ENCODE results near the gene DNASE2B.

Gene DNASE2B

GRCh38 chr1:84379138-84379916 lies 19.0 kb upstream of the DNASE2B start:
- H3K4me1 ChIP-seq (ENCODE audit: control insufficient read depth, insufficient read depth, low read depth, low read length), result peaks cover 7% of the 10 kb centered on the region
- 73% methylated on average over 3 of the region's 4 CpGs for WGBS
- H3K4me2 ChIP-seq (ENCODE audit: low read length, poor library complexity, severe bottlenecking), result peak overlapping the region; percentile 5
- no peak overlapping the region for H2BK120ac ChIP-seq (ENCODE audit: low read depth, low read length)
- H2BK15ac ChIP-seq (ENCODE audit: low read depth, poor library complexity, severe bottlenecking), result no peak overlapping the region
- no peak overlapping the region for H2AK5ac ChIP-seq (ENCODE audit: low read length, severe bottlenecking)
- H2BK5ac ChIP-seq (ENCODE audit: low read depth, low read length, poor library complexity, severe bottlenecking), result no peak overlapping the region
- H3K14ac ChIP-seq (ENCODE audit: low read length in 2 of 2), result no peak overlapping the region
- H4K8ac ChIP-seq (ENCODE audit: low read length), result no peak overlapping the region
- peak; percentile 79 for DNase-seq
- no peak overlapping the region for H3K4me3 ChIP-seq (ENCODE audit: insufficient read depth in 1 of 2, low read depth in 1 of 2, low read length in 2 of 2)
- no peak overlapping the region for H3K4ac ChIP-seq (ENCODE audit: low read depth in 1 of 2, low read length in 2 of 2)
- no peaks in the 10 kb centered on the region for H3K36me3 ChIP-seq (ENCODE audit: control insufficient read depth in 1 of 2, insufficient read depth in 2 of 2, low read depth in 1 of 2, low read length in 2 of 2)
- no peak overlapping the region for H2BK12ac ChIP-seq (ENCODE audit: low read length in 2 of 2)
- no peaks in the 10 kb centered on the region for H3K79me1 ChIP-seq (replicated peaks; ENCODE audit: low read length, poor library complexity, severe bottlenecking)
- peak overlapping the region; percentile 10 for H3K9ac ChIP-seq (ENCODE audit: low read length)
- H2AFZ ChIP-seq (ENCODE audit: low read depth, low read length), result no peak overlapping the region
- no peak overlapping the region for H3K18ac ChIP-seq (ENCODE audit: low read depth in 1 of 2, low read length in 2 of 2)
- no peak overlapping the region for H3K23ac ChIP-seq (ENCODE audit: low read length in 2 of 2)
- no peak overlapping the region for H4K91ac ChIP-seq (ENCODE audit: low read length)
- peak overlapping the region; percentile 41 for H3K27ac ChIP-seq (ENCODE audit: low read length, poor library complexity, severe bottlenecking)
- no peaks in the 10 kb centered on the region for H3K27me3 ChIP-seq (ENCODE audit: control insufficient read depth in 1 of 2, insufficient read depth in 1 of 2, low read length in 2 of 2)
- no peaks in the 10 kb centered on the region for H3K9me3 ChIP-seq (ENCODE audit: control insufficient read depth, low read length)

GRCh38 chr1:84379917-84380180 lies 18.4 kb upstream of the DNASE2B start:
- no peak overlapping the region for H4K8ac ChIP-seq (ENCODE audit: low read length)
- H2BK12ac ChIP-seq (ENCODE audit: low read length in 2 of 2), result no peak overlapping the region
- peaks cover 7% of the 10 kb centered on the region for H3K4me1 ChIP-seq (ENCODE audit: control insufficient read depth, insufficient read depth, low read depth, low read length)
- H3K27ac ChIP-seq (ENCODE audit: low read length, poor library complexity, severe bottlenecking), result no peak overlapping the region
- no peaks in the 10 kb centered on the region for H3K9me3 ChIP-seq (ENCODE audit: control insufficient read depth, low read length)
- H3K4ac ChIP-seq (ENCODE audit: low read depth in 1 of 2, low read length in 2 of 2), result no peak overlapping the region
- H2BK15ac ChIP-seq (ENCODE audit: low read depth, poor library complexity, severe bottlenecking), result no peak overlapping the region
- no peak overlapping the region for H3K4me2 ChIP-seq (ENCODE audit: low read length, poor library complexity, severe bottlenecking)
- H3K18ac ChIP-seq (ENCODE audit: low read depth in 1 of 2, low read length in 2 of 2), result no peak overlapping the region
- H3K4me3 ChIP-seq (ENCODE audit: insufficient read depth in 1 of 2, low read depth in 1 of 2, low read length in 2 of 2), result no peak overlapping the region
- H3K79me1 ChIP-seq (replicated peaks; ENCODE audit: low read length, poor library complexity, severe bottlenecking), result no peaks in the 10 kb centered on the region
- no peak overlapping the region for H3K23ac ChIP-seq (ENCODE audit: low read length in 2 of 2)
- no peak overlapping the region for H3K9ac ChIP-seq (ENCODE audit: low read length)
- H2BK5ac ChIP-seq (ENCODE audit: low read depth, low read length, poor library complexity, severe bottlenecking), result no peak overlapping the region
- no peaks in the 10 kb centered on the region for H3K36me3 ChIP-seq (ENCODE audit: control insufficient read depth in 1 of 2, insufficient read depth in 2 of 2, low read depth in 1 of 2, low read length in 2 of 2)
- no CpG with 5 or more reads among the region's 1 CpG for WGBS
- H3K14ac ChIP-seq (ENCODE audit: low read length in 2 of 2), result no peak overlapping the region
- no peak overlapping the region for H2AFZ ChIP-seq (ENCODE audit: low read depth, low read length)
- DNase-seq, result no peak
- no peaks in the 10 kb centered on the region for H3K27me3 ChIP-seq (ENCODE audit: control insufficient read depth in 1 of 2, insufficient read depth in 1 of 2, low read length in 2 of 2)
- no peak overlapping the region for H2AK5ac ChIP-seq (ENCODE audit: low read length, severe bottlenecking)
- no peak overlapping the region for H4K91ac ChIP-seq (ENCODE audit: low read length)
- H2BK120ac ChIP-seq (ENCODE audit: low read depth, low read length), result no peak overlapping the region

- H3K4me2 ChIP-seq (ENCODE audit: low read length, poor library complexity, severe bottlenecking), result no peak overlapping the region
- WGBS, result 72% methylated on average over 3 of the region's 3 CpGs
Observed at GRCh38 chr1:84382127-84382526, 16.2 kb upstream of the DNASE2B start.

GRCh38 chr1:84385347-84385746 lies 12.9 kb upstream of the DNASE2B start:
- no peaks in the 10 kb centered on the region for H3K36me3 ChIP-seq (ENCODE audit: control insufficient read depth in 1 of 2, insufficient read depth in 2 of 2, low read depth in 1 of 2, low read length in 2 of 2)
- H2AFZ ChIP-seq (ENCODE audit: low read depth, low read length), result no peak overlapping the region
- H3K4me3 ChIP-seq (ENCODE audit: insufficient read depth in 1 of 2, low read depth in 1 of 2, low read length in 2 of 2), result no peak overlapping the region
- H3K27ac ChIP-seq (ENCODE audit: low read length, poor library complexity, severe bottlenecking), result no peak overlapping the region
- H4K91ac ChIP-seq (ENCODE audit: low read length), result no peak overlapping the region
- H3K4ac ChIP-seq (ENCODE audit: low read depth in 1 of 2, low read length in 2 of 2), result no peak overlapping the region
- H2BK15ac ChIP-seq (ENCODE audit: low read depth, poor library complexity, severe bottlenecking), result no peak overlapping the region
- H2BK5ac ChIP-seq (ENCODE audit: low read depth, low read length, poor library complexity, severe bottlenecking), result no peak overlapping the region
- H3K23ac ChIP-seq (ENCODE audit: low read length in 2 of 2), result no peak overlapping the region
- no peak overlapping the region for H4K8ac ChIP-seq (ENCODE audit: low read length)
- no peak overlapping the region for H3K9ac ChIP-seq (ENCODE audit: low read length)
- H2BK120ac ChIP-seq (ENCODE audit: low read depth, low read length), result no peak overlapping the region
- no peaks in the 10 kb centered on the region for H3K27me3 ChIP-seq (ENCODE audit: control insufficient read depth in 1 of 2, insufficient read depth in 1 of 2, low read length in 2 of 2)
- no peak for DNase-seq
- no peaks in the 10 kb centered on the region for H3K9me3 ChIP-seq (ENCODE audit: control insufficient read depth, low read length)
- H3K79me1 ChIP-seq (replicated peaks; ENCODE audit: low read length, poor library complexity, severe bottlenecking), result no peaks in the 10 kb centered on the region
- 40% methylated on average over 1 of the region's 1 CpG for WGBS
- H3K14ac ChIP-seq (ENCODE audit: low read length in 2 of 2), result no peak overlapping the region
- H3K4me2 ChIP-seq (ENCODE audit: low read length, poor library complexity, severe bottlenecking), result no peak overlapping the region
- H3K4me1 ChIP-seq (ENCODE audit: control insufficient read depth, insufficient read depth, low read depth, low read length), result peaks cover 4% of the 10 kb centered on the region
- no peak overlapping the region for H2BK12ac ChIP-seq (ENCODE audit: low read length in 2 of 2)
- no peak overlapping the region for H3K18ac ChIP-seq (ENCODE audit: low read depth in 1 of 2, low read length in 2 of 2)
- no peak overlapping the region for H2AK5ac ChIP-seq (ENCODE audit: low read length, severe bottlenecking)

More at GRCh38 chr1:84382127-84382526, 16.2 kb upstream of the DNASE2B start:
- Histone ChIP-seq H2BK15ac (ENCODE audit: low read depth, poor library complexity, severe bottlenecking) (no peak overlapping the region), H2BK120ac (ENCODE audit: low read depth, low read length) (no peak overlapping the region), H3K18ac (ENCODE audit: low read depth in 1 of 2, low read length in 2 of 2) (no peak overlapping the region), H2AFZ (ENCODE audit: low read depth, low read length) (no peak overlapping the region), H3K36me3 (ENCODE audit: control insufficient read depth in 1 of 2, insufficient read depth in 2 of 2, low read depth in 1 of 2, low read length in 2 of 2) (no peaks in the 10 kb centered on the region), H2AK5ac (ENCODE audit: low read length, severe bottlenecking) (no peak overlapping the region), H3K27ac (ENCODE audit: low read length, poor library complexity, severe bottlenecking) (no peak overlapping the region), H2BK12ac (ENCODE audit: low read length in 2 of 2) (no peak overlapping the region), H2BK5ac (ENCODE audit: low read depth, low read length, poor library complexity, severe bottlenecking) (no peak overlapping the region), H3K14ac (ENCODE audit: low read length in 2 of 2) (no peak overlapping the region), H3K4me1 (ENCODE audit: control insufficient read depth, insufficient read depth, low read depth, low read length) (peaks cover 5% of the 10 kb centered on the region), H3K27me3 (ENCODE audit: control insufficient read depth in 1 of 2, insufficient read depth in 1 of 2, low read length in 2 of 2) (no peaks in the 10 kb centered on the region), H3K9ac (ENCODE audit: low read length) (no peak overlapping the region), H3K4me3 (ENCODE audit: insufficient read depth in 1 of 2, low read depth in 1 of 2, low read length in 2 of 2) (no peak overlapping the region), H3K9me3 (ENCODE audit: control insufficient read depth, low read length) (no peaks in the 10 kb centered on the region), H3K79me1 (replicated peaks; ENCODE audit: low read length, poor library complexity, severe bottlenecking) (no peaks in the 10 kb centered on the region), H4K91ac (ENCODE audit: low read length) (no peak overlapping the region), H3K4ac (ENCODE audit: low read depth in 1 of 2, low read length in 2 of 2) (no peak overlapping the region), H3K23ac (ENCODE audit: low read length in 2 of 2) (no peak overlapping the region), H4K8ac (ENCODE audit: low read length) (no peak overlapping the region)
- DNase-seq, result no peak
